SK-N-MC (cell line): Measurements from ENCODE around the gene NAPG.
"Not testable (repeated sequence)": the region's sequence is repeated elsewhere in the genome, so short reads cannot be mapped to it uniquely, and the experiment has no call there.

ENCODE experiments used
- EZH2 ChIP-seq: fragments of 200-600 bp; sonication (generic); IDR thresholded peaks from one replicate; pipeline ENCODE4 v1.6.1; 2017; ENCODE audit warnings: antibody characterized with exemption
- FOXP2 ChIP-seq: optimal IDR thresholded peaks from 2 replicates; pipeline ENCODE3; 2011; ENCODE audit warnings: mild to moderate bottlenecking, moderate library complexity; ENCODE audit not compliant: insufficient read depth; ENCODE audit errors: extremely low read length, control extremely low read depth
- POLR2AphosphoS5 ChIP-seq: IDR thresholded peaks from 2 replicates; pipeline ENCODE4 v1.6.1; 2012; ENCODE audit warnings: mild to moderate bottlenecking, low read depth, low read length, borderline replicate concordance

DNA sequence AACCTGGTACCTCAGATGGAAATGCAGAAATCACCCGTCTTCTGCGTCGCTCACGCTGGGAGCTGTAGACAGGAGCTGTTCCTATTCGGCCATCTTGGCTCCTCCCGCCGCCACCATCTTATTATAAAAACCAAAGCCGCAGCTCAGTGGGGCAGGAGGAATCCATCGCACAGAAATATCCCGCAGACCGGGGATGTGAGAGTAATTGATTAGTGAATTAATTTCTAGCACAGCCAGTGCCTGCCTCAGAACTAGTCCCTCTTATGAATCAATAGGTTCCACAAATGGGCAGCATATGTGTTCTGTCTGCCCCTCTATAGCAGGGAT, 52.7 kb downstream of the NAPG start:
- not testable (repeated sequence) for TF ChIP-seq POLR2AphosphoS5, EZH2, FOXP2
